ENCODE data around the gene TAF4.
"Not testable (repeated sequence)": the region's sequence is repeated elsewhere in the genome, so short reads cannot be mapped to it uniquely, and the experiment has no call there.

The TAF4 gene

GRCh38 chr20:62079166-62079565 lies 13.5 kb upstream of the TAF4 start:
- TF ChIP-seq CTCF (IDR thresholded peaks at IDR 0.05; ENCODE audit: low read depth, low read length) = no peak
- no peak overlapping the region for H3K4me3 ChIP-seq (ENCODE audit: low read depth, low read length)

- TF ChIP-seq CTCF (IDR thresholded peaks at IDR 0.05; ENCODE audit: low read depth, low read length) = no peak
- H3K4me3 ChIP-seq (ENCODE audit: low read depth, low read length) = no peak overlapping the region
Measured at GRCh38 chr20:62073323-62073722, 7.6 kb upstream of the TAF4 start.

GRCh38 chr20:62071669-62072430 lies 6.2 kb upstream of the TAF4 start:
- H3K4me3 ChIP-seq (ENCODE audit: low read depth, low read length) = not testable (repeated sequence)

GRCh38 chr20:62069741-62070216 lies 4.1 kb upstream of the TAF4 start:
- no peak overlapping the region for H3K4me3 ChIP-seq (ENCODE audit: low read depth, low read length)
- no peak for TF ChIP-seq CTCF (IDR thresholded peaks at IDR 0.05; ENCODE audit: low read depth, low read length)

GRCh38 chr20:62068997-62069396 lies 3.3 kb upstream of the TAF4 start:
- H3K4me3 ChIP-seq (ENCODE audit: low read depth, low read length) = no peak overlapping the region
- TF ChIP-seq CTCF (IDR thresholded peaks at IDR 0.05; ENCODE audit: low read depth, low read length) = no peak

GRCh38 chr20:62067547-62068260 lies 2.0 kb upstream of the TAF4 start:
- H3K4me3 ChIP-seq (ENCODE audit: low read depth, low read length) = no peak overlapping the region
- TF ChIP-seq CTCF (IDR thresholded peaks at IDR 0.05; ENCODE audit: low read depth, low read length) = no peak

GRCh38 chr20:62066983-62067433 lies 1.3 kb upstream of the TAF4 start:
- H3K4me3 ChIP-seq (ENCODE audit: low read depth, low read length) = peak overlapping the region; percentile 68
- no peak for TF ChIP-seq CTCF (IDR thresholded peaks at IDR 0.05; ENCODE audit: low read depth, low read length)
